Astrocyte of the cerebellum (primary cell): ENCODE measurements around the gene ERGIC2.
A peak's percentile ranks its signal among the peaks of the same experiment; 100 is the strongest.

Experiments used
- DNase-seq: peaks from one replicate; pipeline ENCODE4 v3.0.0-alpha.2; 2011; ENCODE audit warnings: low read depth
- H3K4me3 ChIP-seq: 2 replicates; pipeline ENCODE4 v1.5.1; 2011; ENCODE audit warnings: mild to moderate bottlenecking, low read depth, low read length, moderate library complexity
- CTCF ChIP-seq: IDR thresholded peaks from 2 replicates; pipeline ENCODE4 v1.5.1; 2012; ENCODE audit warnings: low read length, low read depth, moderate library complexity, mild to moderate bottlenecking; ENCODE audit errors: missing control alignments
- in situ Hi-C: cut with HindIII; loops from 2 replicates; pipeline ENCODE4 v1.10.0; 2017; ENCODE audit warnings: low sequenced_read_pairs

ERGIC2 gene

GRCh38 chr12:29380536-29381523 is at the start of gene ERGIC2:
ERGIC2 (minus strand) TSS chr12:29381172; CDS start chr12:29371633, 9,539 bp downstream.
- no peak for TF ChIP-seq CTCF
- in situ Hi-C loops, result no loop called here
- DNase-seq, result peak; percentile 99
- peak within 1 kb of the TSS; percentile 70 for H3K4me3 ChIP-seq

GRCh38 chr12:29430716-29431044 is 49.7 kb upstream of the ERGIC2 start:
- no peak for DNase-seq
- in situ Hi-C loops, result no loop called here
- no peak overlapping the region for H3K4me3 ChIP-seq
- TF ChIP-seq CTCF, result no peak

- no peak overlapping the region for H3K4me3 ChIP-seq
- in situ Hi-C loops, result no loop called here
- TF ChIP-seq CTCF, result no peak
- DNase-seq, result no peak
These were observed 49.2 kb upstream of the ERGIC2 start for GRCh38 chr12:29429999-29430715.

- H3K4me3 ChIP-seq, result no peak overlapping the region
- in situ Hi-C loops, result no loop called here
- TF ChIP-seq CTCF, result no peak
- peak; percentile 45 for DNase-seq
These were observed 47.7 kb upstream of the ERGIC2 start for GRCh38 chr12:29428633-29429032.

GRCh38 chr12:29427964-29428363 is 47.0 kb upstream of the ERGIC2 start:
- no peak overlapping the region for H3K4me3 ChIP-seq
- DNase-seq, result no peak
- in situ Hi-C loops, result no loop called here
- no peak for TF ChIP-seq CTCF

GRCh38 chr12:29426498-29426897 is 45.5 kb upstream of the ERGIC2 start:
- TF ChIP-seq CTCF, result no peak
- in situ Hi-C loops, result no loop called here
- DNase-seq, result no peak
- no peak overlapping the region for H3K4me3 ChIP-seq
